ENCODE measurements around the gene BAHCC1.

BAHCC1 gene

GRCh38 chr17:81387100-81388090, 7.9 kb upstream of the BAHCC1 start:
- peak; percentile 44 for DNase-seq

DNA sequence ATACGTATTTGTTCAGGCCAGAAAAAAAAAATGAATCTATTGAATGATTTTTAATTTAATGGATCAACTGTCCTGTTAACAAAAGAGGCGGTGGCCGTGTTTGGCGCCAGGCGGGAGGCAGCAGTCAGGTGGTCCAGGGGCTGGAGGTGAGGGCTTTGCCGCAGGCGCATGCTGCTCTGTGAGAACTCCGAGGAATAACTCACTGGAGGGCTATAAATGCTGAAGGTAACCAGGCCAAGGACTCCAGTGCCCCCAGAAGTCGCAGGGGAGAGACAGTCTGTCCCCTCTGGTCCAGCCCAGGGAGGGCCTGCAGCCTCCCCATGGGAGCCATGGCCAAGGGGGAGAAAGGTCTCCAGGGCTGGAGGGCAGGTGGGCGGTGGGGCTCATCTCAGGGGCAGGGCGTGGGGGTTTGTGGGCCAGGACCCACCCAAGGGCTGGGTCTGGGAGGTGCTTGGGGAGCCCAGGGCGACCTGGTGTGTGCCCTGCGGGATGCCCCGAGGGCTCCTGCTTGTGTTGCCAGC, 7.1 kb upstream of the BAHCC1 start:
- DNase-seq: no peak

DNA sequence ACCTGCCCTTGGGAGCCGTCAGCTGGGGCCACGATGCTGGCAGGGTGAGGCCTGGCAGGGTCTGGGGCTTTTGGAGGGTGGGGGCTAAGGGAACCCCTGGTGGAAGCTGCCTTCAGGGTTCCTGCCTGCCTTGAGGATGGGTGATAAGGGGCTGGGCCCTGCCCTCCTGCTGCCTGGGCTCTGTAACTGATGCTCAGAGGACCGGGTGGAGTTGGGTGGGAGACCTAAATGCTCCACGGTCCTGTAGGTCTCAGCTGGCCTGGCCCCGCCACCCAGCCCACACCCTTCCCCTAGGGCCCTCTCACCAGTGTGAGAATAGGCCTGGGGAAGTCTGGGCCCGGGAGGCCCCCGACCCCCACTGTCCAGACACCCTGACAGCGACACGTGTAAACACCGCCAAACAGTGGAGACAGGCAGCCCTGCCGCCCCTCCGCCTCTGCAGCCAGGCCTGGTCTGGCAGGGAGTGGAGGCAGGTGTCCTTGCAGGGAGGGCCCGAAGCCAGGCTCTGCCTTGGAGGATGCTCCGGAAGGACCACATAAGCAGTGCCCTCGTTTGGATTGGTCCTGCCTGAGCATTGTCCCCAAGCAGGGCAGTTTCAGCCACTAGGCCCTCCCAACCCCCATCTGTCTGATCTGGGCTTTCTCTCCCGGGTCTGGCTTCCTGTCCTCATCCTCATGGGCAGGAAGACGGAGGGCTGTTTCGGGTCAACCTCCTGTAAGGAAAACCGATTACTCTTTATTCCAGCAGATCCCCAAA, 6.5 kb upstream of the BAHCC1 start:
- DNase-seq: no peak

DNA sequence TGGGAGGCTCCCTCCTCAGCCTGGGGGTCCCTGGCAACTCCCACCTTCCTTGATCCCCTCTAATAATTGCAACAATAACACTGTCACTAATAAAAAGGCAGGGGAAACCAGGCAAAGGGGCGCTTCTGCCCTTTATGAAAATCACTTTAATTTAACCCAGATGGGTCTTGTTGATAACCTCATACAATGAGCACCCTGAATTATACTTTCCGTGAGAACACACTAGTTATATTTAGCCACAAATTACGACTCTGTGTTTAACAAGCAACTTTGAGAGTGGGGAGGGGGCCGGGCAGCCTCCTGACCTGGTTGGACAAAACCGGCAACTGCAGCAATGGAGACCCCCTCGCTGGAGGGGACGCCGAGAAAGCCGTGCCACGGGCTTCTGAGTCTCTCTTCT, 5.7 kb upstream of the BAHCC1 start:
- no peak for DNase-seq

DNA sequence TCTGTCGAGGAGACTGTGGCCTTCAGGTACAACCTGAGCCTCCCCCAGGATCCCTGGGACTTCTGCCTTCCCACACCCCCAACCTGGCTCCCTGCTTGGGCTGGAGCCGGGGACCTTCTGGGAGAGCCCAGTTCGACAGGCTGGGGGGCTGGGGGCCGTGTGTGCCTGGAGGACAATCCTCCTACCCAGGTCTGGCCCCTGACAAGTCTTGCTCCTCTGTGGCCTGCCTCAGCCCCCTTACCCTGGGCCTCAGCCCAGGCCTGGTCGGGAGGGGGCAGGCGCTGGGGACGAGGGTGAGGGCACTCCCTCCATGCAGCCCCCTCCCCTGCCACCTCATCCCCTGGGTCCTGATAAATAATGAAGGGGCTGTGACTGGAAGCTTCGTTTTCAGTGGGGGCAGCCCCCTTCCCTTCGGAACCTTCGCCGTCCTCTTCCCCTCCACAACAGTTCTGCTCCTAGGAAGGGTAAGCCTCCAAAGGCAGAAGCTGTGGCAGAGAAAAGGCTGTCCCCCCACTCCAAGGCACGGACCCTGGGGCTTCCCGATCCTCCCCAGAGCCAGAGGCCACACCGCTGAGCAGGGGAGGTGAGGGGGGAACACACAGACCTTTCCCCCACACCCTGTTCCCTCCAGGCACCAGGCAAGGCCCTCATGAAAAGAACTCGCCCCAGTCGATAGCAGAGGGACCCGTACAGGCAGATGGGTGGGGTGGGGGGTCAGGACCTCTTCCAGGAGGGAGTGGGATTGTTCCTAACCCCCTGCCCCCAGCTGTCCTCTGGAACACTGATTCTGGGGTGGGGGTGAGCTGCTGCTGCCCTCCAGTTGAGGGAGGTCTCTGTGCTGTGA, 5.0 kb upstream of the BAHCC1 start:
- no peak for DNase-seq

DNA sequence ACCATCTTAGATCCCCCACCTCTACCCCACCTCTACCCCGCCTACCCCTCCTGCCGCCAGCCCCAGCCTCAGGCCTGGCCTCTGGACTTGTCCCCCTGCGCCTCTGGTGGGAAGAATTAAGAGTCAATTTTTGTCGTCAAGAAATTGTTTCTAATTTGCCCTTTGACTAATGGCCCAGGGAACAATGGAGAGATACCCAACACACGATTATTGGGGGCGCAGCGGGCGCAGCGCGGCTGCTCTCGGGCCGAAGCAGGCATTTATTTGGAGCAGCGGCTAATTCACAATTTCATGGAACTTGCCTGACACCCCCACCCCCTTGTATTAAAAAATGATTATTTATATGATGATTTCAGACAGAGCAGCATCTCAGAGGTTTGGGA, 4.4 kb upstream of the BAHCC1 start:
- DNase-seq: no peak

DNA sequence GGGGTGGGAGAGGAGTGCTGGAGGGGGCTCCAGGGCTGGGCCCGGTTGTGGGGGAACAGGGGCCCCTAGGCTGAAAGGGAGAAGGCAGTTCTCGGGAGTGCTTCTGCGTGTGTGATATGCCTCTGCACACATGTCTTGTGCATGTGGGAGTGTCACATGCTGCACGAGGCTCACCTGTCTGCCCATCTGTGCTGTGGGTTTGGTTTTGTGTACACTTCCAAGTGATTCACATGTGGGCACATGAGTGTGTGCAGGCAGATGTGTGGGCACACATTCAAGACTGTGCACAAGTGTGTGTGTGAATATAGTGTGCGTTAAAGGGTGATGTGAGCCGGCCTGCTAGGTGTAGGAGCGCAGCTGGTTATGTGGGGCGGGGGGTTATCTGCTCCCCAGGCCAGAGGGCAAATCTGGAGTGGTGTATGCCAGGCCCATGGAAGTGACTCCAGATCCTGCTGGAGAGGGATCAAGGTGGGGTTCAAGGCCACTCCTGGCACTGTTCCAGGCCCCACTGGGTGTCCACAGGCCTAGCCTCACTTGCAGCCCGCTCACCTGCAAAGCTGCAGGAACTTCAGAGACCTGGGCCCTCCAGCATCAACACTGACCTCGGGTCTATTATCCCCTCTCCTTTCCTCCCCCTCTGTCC, 3.8 kb upstream of the BAHCC1 start:
- DNase-seq: no peak

- no peak for DNase-seq
Observed at GRCh38 chr17:81391936-81392908, 3.0 kb upstream of the BAHCC1 start.

DNA sequence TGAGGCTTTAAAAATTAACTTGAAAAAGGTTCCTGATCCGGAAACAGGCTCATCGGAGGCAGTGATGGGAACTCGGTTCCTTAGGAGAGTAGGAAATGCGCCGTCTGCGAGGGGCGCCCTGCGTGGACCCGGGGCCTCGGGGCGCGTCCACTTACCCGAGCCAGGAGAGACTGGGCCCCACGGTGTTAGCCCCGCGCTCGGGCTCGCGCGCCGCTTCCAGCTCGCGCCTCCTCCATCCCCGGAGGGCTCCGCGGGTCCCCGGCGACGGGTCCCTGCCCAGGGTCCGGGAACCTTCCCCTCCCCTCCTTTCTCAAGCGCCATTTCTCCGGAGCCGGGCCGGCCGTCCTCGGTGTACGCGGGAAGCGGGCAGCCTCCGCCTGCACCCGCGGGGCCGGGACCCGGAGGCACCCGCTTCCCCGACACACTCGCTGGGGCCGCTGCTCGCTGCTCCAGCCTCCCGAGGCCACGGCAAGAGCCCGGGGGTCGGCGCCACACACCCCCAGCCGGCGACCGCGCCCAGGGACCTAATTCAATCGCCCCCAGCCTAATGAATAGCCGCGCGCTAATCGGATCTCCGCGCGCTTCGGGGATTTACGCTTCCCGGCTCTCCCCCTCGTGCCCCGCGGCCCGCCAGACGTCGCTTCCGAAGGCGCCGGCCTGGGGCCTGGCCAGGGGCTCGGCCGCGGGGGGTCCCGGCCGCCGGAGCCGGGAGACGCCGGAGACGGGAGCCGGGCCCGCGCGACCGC, 2.2 kb upstream of the BAHCC1 start:
- DNase-seq: no peak

DNA sequence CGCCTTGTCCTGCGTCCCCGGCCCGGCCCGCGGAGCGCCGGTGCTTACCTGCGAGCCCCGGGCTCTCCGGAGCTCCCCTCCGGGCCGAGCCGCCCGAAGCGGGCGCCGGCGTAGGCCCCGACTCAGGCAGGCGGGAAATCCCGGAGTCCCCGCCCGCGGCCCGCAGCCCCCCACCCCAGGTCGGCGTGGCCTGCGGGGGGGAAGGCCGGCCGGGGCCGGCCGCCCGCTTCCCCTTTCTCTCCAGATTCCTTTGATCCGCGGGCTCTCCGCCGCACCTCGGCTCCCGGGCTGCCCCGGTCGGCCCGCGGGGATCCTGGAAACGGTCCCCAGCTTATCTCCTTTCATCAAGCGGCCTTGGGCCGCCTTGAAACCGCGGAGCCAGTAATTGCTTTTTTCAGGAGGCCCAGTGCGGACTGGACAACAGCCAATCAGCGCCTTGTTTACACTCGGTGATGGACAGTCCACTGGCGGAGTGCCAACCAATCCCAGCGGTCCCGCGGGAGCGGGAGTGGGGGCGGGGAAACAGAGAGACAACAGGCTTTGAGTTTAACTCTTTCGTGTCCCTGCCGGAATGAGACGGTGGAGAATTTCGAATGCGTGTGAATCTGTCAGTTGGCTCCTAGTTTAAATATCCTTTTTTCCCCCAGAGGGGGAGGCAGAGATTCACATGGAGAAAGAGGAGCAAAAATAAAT, 1.4 kb upstream of the BAHCC1 start:
- DNase-seq: peak; percentile 62

GRCh38 chr17:81394377-81394920, 808 bp upstream of the BAHCC1 start:
- DNase-seq: no peak

- no peak for DNase-seq
Observed at GRCh38 chr17:81395600-81396277, 482 bp downstream of the BAHCC1 start.

- DNase-seq: no peak
Observed at GRCh38 chr17:81396278-81396721, 1.0 kb downstream of the BAHCC1 start.

- DNase-seq: peak; percentile 43
Observed at GRCh38 chr17:81396722-81397313, 1.6 kb downstream of the BAHCC1 start.

DNA sequence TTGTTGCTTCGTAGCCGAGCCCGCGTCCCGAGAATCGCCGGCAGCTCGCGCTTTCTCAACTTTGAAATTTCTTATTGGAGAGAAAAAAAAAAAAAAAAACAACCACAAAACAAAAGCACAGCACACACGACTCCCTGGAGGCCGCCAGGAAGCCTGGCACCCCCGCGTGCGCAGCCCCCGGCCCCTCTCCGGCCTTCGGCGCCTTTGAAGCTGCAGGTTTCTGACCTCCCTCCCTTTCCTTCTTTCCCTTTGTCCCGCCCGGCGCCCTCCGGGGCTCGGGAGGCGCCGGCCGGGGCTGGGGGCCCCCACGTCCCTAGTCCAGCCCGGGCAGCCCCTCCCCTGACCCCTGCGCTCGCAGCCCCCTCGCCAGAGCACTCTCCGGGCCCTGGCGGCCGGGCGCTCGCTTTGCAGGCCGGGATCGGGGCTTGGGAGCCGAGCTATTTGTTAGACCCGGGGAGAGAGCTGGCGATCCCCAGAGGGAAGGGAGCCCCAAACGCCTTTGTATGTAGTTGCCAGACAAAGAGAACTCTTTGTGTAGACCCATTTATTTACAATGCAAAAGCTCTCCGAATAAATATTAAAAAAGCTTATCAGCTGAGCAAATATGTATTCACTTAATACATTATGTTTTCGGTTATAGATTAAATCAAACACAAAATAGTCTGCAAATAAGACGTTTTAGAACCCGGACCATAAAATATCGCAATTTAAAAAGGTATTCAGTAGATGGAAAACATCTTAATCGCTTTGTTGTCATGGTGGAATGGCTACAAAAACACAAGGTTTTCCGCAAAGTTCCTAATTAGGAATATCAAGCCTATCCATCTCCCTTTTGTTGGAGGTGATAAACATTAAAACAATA, 2.3 kb downstream of the BAHCC1 start:
- no peak for DNase-seq

DNA sequence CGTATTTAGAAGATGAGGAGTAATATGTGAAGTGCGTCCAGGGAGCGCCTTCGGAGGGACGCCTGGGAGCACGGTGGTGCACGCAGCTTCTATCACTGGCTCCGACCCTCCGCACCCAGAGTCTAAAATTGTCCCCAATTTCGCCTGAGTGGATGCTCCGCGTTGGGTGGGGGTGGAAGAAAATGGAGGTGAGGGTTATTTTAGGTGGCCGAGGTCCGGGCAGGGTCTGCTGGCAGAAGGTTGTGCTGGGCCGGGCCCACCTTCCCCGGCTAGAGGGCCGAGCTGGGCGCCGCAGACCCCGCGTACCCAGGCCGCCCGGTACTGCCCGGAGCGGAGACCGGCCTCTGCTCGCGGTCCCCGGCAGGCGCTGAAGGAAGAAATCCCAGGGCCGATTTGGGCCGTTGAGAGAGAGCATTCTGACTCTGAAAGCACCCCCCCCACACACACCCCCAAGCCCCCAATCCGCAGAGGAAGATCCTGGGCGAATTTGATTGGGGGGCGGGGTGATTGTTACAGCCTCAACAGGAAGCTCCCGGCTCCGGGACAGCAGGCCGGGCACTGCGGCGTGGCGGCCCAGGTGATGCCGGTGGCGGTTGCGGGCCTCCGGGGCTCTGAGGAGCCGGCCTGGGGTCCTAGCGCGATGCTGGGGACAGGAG, 3.0 kb downstream of the BAHCC1 start:
- DNase-seq: no peak

Measured in CD4-positive, alpha-beta T cell treated with Interleukin-12 subunit alpha and Interleukin-12 subunit beta, for 1 hour (primary cell).